H1 (cell line): ENCODE measurements around the gene PDE1C. TPM values are rescaled to one million over a fixed set of nuclear protein-coding genes. Genes with fewer than 3 reads are reported as not detected.

Experiments used
- CTCF ChIA-PET: fragments of 300-600 bp; sonication (Branson Sonifier 250); formaldehyde crosslinking; loops from one replicate; lab custom pipeline; 2021; ENCODE audit not compliant: partially characterized antibody; lab: Charles Lee
- POLR2A ChIA-PET: fragments of 300-600 bp; sonication (Branson Sonifier 250); formaldehyde crosslinking; loops from one replicate; lab custom pipeline; 2021; ENCODE audit warnings: inconsistent platforms; ENCODE audit not compliant: partially characterized antibody; lab: Charles Lee
- DNase-seq, 2 experiments: peaks; one replicate each; pipeline versions ENCODE4 v3.0.0 to v3.0.0-alpha.2; 2010 to 2022; ENCODE audit warnings: low spot score in 2 of 2, low read depth in 1 of 2, mixed read lengths in 1 of 2
- FAIRE-seq: peaks from 2 replicates; lab custom pipeline; 2011; peaks lifted over from hg19 to GRCh38; lab: Jason Lieb, UNC
- H2AFZ ChIP-seq: 2 replicates; pipeline ENCODE4 v1.8.1; 2012; ENCODE audit warnings: low read length, inconsistent platforms
- H2AK5ac ChIP-seq: 2 replicates; pipeline ENCODE4 v1.6.1; 2013; ENCODE audit warnings: low read depth, low read length
- H2BK120ac ChIP-seq: replicated peaks from 2 replicates; pipeline ENCODE3; 2013; ENCODE audit warnings: low read depth, low read length, inconsistent platforms
- H2BK12ac ChIP-seq: 2 replicates; pipeline ENCODE4 v1.6.1; 2013; ENCODE audit warnings: low read depth, low read length
- H2BK15ac ChIP-seq: 2 replicates; pipeline ENCODE4 v1.6.1; 2013; ENCODE audit warnings: low read length
- H2BK20ac ChIP-seq: 2 replicates; pipeline ENCODE4 v1.6.1; 2013; ENCODE audit warnings: low read length
- H2BK5ac ChIP-seq: 2 replicates; pipeline ENCODE4 v1.6.1; 2013; ENCODE audit warnings: low read depth, low read length
- H3K14ac ChIP-seq: 2 replicates; pipeline ENCODE4 v1.6.1; 2013; ENCODE audit warnings: inconsistent platforms; ENCODE audit not compliant: insufficient read length
- H3K18ac ChIP-seq: 2 replicates; pipeline ENCODE4 v1.6.1; 2013; ENCODE audit warnings: low read length; ENCODE audit errors: extremely low read depth
- H3K23ac ChIP-seq: 2 replicates; pipeline ENCODE4 v1.6.1; 2013; ENCODE audit warnings: inconsistent platforms; ENCODE audit not compliant: insufficient read length
- H3K23me2 ChIP-seq: 2 replicates; pipeline ENCODE4 v1.6.1; 2013; ENCODE audit warnings: low read depth, low read length
- H3K27ac ChIP-seq: 2 replicates; pipeline ENCODE4 v1.6.1; 2011; ENCODE audit warnings: low read depth, low read length, inconsistent platforms
- H3K27me3 ChIP-seq, 4 experiments: replicated peaks in 1 of 4; 1 replicate in 1 of 4; 2 replicates in 3 of 4; pipeline versions ENCODE4 v1.6.1 to v1.8.1; 2011 to 2013; ENCODE audit warnings: low read length in 3 of 4, mild to moderate bottlenecking in 3 of 4, inconsistent platforms in 2 of 4, mixed read lengths in 2 of 4, moderate library complexity in 1 of 4; ENCODE audit not compliant: control insufficient read depth in 3 of 4, insufficient read depth in 3 of 4; ENCODE audit errors: extremely low read depth in 1 of 4
- H3K36me3 ChIP-seq, 4 experiments: 2 replicates each; pipeline versions ENCODE4 v1.6.1 to v1.8.1; 2011 to 2013; ENCODE audit warnings: mild to moderate bottlenecking in 4 of 4, low read length in 3 of 4, moderate library complexity in 2 of 4, control low read depth in 1 of 4, inconsistent platforms in 1 of 4; ENCODE audit not compliant: insufficient read depth in 4 of 4, control insufficient read depth in 2 of 4
- H3K4ac ChIP-seq: replicated peaks from 2 replicates; pipeline ENCODE3; 2013; ENCODE audit warnings: low read length, low read depth, mixed read lengths, inconsistent platforms; ENCODE audit not compliant: insufficient read length
- H3K4me1 ChIP-seq, 4 experiments: replicated peaks in 1 of 4; 1 replicate in 1 of 4; 2 replicates in 3 of 4; pipeline versions ENCODE4 v1.6.1 to v1.8.1; 2011 to 2013; ENCODE audit warnings: low read length in 3 of 4, inconsistent platforms in 2 of 4, mixed read lengths in 1 of 4; ENCODE audit not compliant: insufficient read depth in 4 of 4, control insufficient read depth in 3 of 4
- H3K4me2 ChIP-seq, 2 experiments: 2 replicates each; pipeline versions ENCODE4 v1.6.1 to v1.8.1; 2011 to 2013; ENCODE audit warnings: low read depth in 2 of 2, low read length in 2 of 2, control low read depth in 1 of 2, inconsistent platforms in 1 of 2, mild to moderate bottlenecking in 1 of 2; ENCODE audit not compliant: insufficient read depth in 1 of 2
- H3K4me3 ChIP-seq, 4 experiments: fragments of 200-600, 300-600 bp in 1 of 4; sonication (generic), shearing (Covaris generic), sonication (Bioruptor Twin) in 1 of 4; 2 replicates each; pipeline versions ENCODE4 v1.5.1 to v1.8.1; 2011 to 2016; ENCODE audit warnings: low read length in 4 of 4, low read depth in 3 of 4, control low read depth in 2 of 4, inconsistent platforms in 2 of 4, mild to moderate bottlenecking in 2 of 4, mixed read lengths in 1 of 4, moderate library complexity in 1 of 4; ENCODE audit not compliant: insufficient read depth in 2 of 4; ENCODE audit errors: extremely low read depth in 1 of 4
- H3K56ac ChIP-seq: replicated peaks from 2 replicates; pipeline ENCODE3; 2013; ENCODE audit warnings: low read depth, mild to moderate bottlenecking, mixed read lengths, low read length, inconsistent platforms; ENCODE audit not compliant: insufficient read length
- H3K79me1 ChIP-seq: 2 replicates; pipeline ENCODE4 v1.6.1; 2013; ENCODE audit warnings: low read depth, low read length, control low read depth
- H3K79me2 ChIP-seq, 2 experiments: 2 replicates each; pipeline versions ENCODE4 v1.6.1 to v1.8.1; 2012 to 2013; ENCODE audit warnings: low read length in 2 of 2, mild to moderate bottlenecking in 2 of 2, inconsistent platforms in 1 of 2; ENCODE audit not compliant: insufficient read depth in 2 of 2, control insufficient read depth in 1 of 2
- H3K9ac ChIP-seq, 4 experiments: replicated peaks in 1 of 4; 1 replicate in 1 of 4; 2 replicates in 3 of 4; pipeline versions ENCODE4 v1.6.1 to v1.8.1; 2011 to 2013; ENCODE audit warnings: low read depth in 3 of 4, low read length in 3 of 4, control low read depth in 2 of 4, mild to moderate bottlenecking in 2 of 4, moderate library complexity in 2 of 4, inconsistent platforms in 1 of 4; ENCODE audit errors: extremely low read depth in 1 of 4
- H3K9me3 ChIP-seq, 2 experiments: 2 replicates each; pipeline versions ENCODE4 v1.6.1 to v1.8.1; 2012 to 2013; ENCODE audit warnings: mild to moderate bottlenecking in 2 of 2, moderate library complexity in 2 of 2, control low read depth in 1 of 2, inconsistent platforms in 1 of 2, low read depth in 1 of 2, low read length in 1 of 2, mixed read lengths in 1 of 2; ENCODE audit not compliant: insufficient read depth in 2 of 2
- H4K20me1 ChIP-seq, 2 experiments: replicated peaks in 1 of 2; 2 replicates each; pipeline versions ENCODE3 to v1.8.1; 2011 to 2013; ENCODE audit warnings: inconsistent platforms in 2 of 2, low read length in 2 of 2, mild to moderate bottlenecking in 1 of 2; ENCODE audit not compliant: insufficient read depth in 2 of 2, control insufficient read depth in 1 of 2
- H4K5ac ChIP-seq: 2 replicates; pipeline ENCODE4 v1.6.1; 2013; ENCODE audit warnings: low read length, low read depth, mixed read lengths, inconsistent platforms; ENCODE audit not compliant: insufficient read length
- H4K8ac ChIP-seq: 2 replicates; pipeline ENCODE4 v1.8.0; 2013; ENCODE audit warnings: mild to moderate bottlenecking, moderate library complexity, low read length, inconsistent platforms; ENCODE audit not compliant: insufficient read depth; ENCODE audit errors: extremely low read depth
- H4K91ac ChIP-seq: replicated peaks from 2 replicates; pipeline ENCODE3; 2013; ENCODE audit warnings: low read length, mixed read lengths, inconsistent platforms; ENCODE audit not compliant: insufficient read length
- BACH1 ChIP-seq: IDR thresholded peaks from 2 replicates; pipeline ENCODE4 v1.6.1; 2012; ENCODE audit warnings: low read length, improper control_type of control experiment
- BCL11A ChIP-seq, 2 experiments: IDR thresholded peaks; one replicate each; pipeline ENCODE4 v1.6.1; 2011; ENCODE audit warnings: low read depth in 2 of 2, low read length in 2 of 2, mild to moderate bottlenecking in 2 of 2
- MAFK ChIP-seq: IDR thresholded peaks from 2 replicates; pipeline ENCODE4 v1.6.1; 2012; ENCODE audit warnings: low read depth, mild to moderate bottlenecking, improper control_type of control experiment, low read length
- ZNF274 ChIP-seq: IDR thresholded peaks from 2 replicates; pipeline ENCODE4 v1.7.0; 2012; ENCODE audit warnings: low read length, borderline replicate concordance; ENCODE audit errors: extremely low read depth
- WGBS, 2 experiments: shearing (Covaris generic) in 1 of 2; methylation state at CpG; one replicate each; pipeline versions ENCODE4 v1.1.6 to v1.1.7; 2013 to 2015; ENCODE audit warnings: low lambda C conversion rate in 2 of 2, mixed read lengths in 2 of 2, inconsistent platforms in 1 of 2, low coverage in 1 of 2, missing lambda C conversion rate in 1 of 2; ENCODE audit not compliant: insufficient replicate concordance in 2 of 2, insufficient coverage in 1 of 2, insufficient read length in 1 of 2; ENCODE audit errors: extremely low coverage in 1 of 2, missing lambda C conversion rate in 1 of 2; 5-methylcytosine and 5-hydroxymethylcytosine counted together
- polyA plus RNA-seq, 7 experiments: library from polyadenylated mRNA; depleted of rRNA in 3 of 7; stranded (reverse) in 5 of 7; unstranded in 2 of 7; fragments of >200 nt in 5 of 7; fragments of 200-250 nt in 2 of 7; gene quantifications; 1 replicate in 5 of 7; 2 replicates in 1 of 7; 4 replicates in 1 of 7; pipeline versions ENCODE4 v1.2.1 to v1.2.3, GENCODE V29; 2011 to 2013; ENCODE audit warnings: missing spikeins in 2 of 7, mixed read lengths in 2 of 7
- total RNA-seq: library from RNA; stranded (reverse); fragmentation: NEBNext Ultra II Directional; extraction: Animal tissue kit (Norgen Biotek cat#: 25700); gene quantifications from 2 replicates; pipeline ENCODE4 v1.2.1, GENCODE V29; 2021

The PDE1C gene
- total and polyA plus RNA-seq, 2 of the 8 experiments (the other 6 are each of a cell fraction or from before 2014, with no cell fraction given), result 0.11 to 1.1 TPM

DNA sequence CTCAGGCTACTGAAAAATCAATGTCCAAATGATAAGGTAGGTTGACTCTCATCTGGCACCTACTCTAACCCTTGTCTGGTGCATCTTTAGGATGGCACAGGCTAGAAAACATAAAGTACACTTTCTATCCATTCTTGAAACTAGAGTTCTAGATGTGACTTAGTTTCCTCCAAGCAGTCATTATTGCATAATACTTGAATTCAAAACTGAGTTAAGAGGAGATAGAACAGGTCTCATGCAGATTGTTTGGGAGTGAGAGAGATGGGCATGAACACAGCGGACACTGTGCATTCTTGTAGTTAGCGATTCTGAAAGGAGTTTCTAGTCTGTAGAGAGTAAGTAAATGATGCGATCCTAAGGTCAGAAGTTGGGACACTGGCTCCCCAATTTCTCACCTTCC lies 149.2 kb downstream of the PDE1C start:
- H3K27me3 ChIP-seq, result peaks cover 0 to 1% (median 0%) of the 10 kb centered on the region in 4 experiments; a peak in 2 of 7 replicates

More for the DNA sequence above, 149.2 kb downstream of the PDE1C start:
- WGBS, 2 experiments, result 94% methylated on average over 3 of the region's 3 CpGs; no CpG with 5 or more reads in 1 of the 2 experiments
- no peaks in the 10 kb centered on the region for H4K20me1 ChIP-seq
- H3K23me2 ChIP-seq, result no peaks in the 10 kb centered on the region; the same call in 1 of the 2 replicates
- no peaks in the 10 kb centered on the region for H3K36me3 ChIP-seq
- H2BK5ac ChIP-seq, result no peak overlapping the region
- H3K4ac ChIP-seq, result no peak overlapping the region
- H2AFZ ChIP-seq, result no peak overlapping the region
- no peak overlapping the region for H3K56ac ChIP-seq
- CTCF ChIA-PET, result no interaction called here
- no peak overlapping the region for H3K9ac ChIP-seq
- no peak overlapping the region for H3K23ac ChIP-seq
- H4K8ac ChIP-seq, result no peak overlapping the region
- no peak overlapping the region for H3K4me3 ChIP-seq
- no peaks in the 10 kb centered on the region for H3K9me3 ChIP-seq
- no peak for TF ChIP-seq BCL11A (IDR thresholded peaks at IDR 0.05; ENCODE audit: low read depth in 2 of 2, low read length in 2 of 2)
- TF ChIP-seq ZNF274, result no peak
- no peak for TF ChIP-seq MAFK
- TF ChIP-seq BACH1, result no peak
- TF ChIP-seq, all 59 proteins: peak for 0
- Histone ChIP-seq H2AK5ac (no peak overlapping the region), H3K14ac (no peak overlapping the region), H3K18ac (no peak overlapping the region), H2BK20ac (no peak overlapping the region), H2BK120ac (no peak overlapping the region), H2BK15ac (no peak overlapping the region), H3K79me1 (no peaks in the 10 kb centered on the region), H3K27ac (no peak overlapping the region), H3K79me2 (no peaks in the 10 kb centered on the region), H4K5ac (no peak overlapping the region), H3K4me2 (no peak overlapping the region), H3K4me1 (no peaks in the 10 kb centered on the region), H4K91ac (no peak overlapping the region), H2BK12ac (no peak overlapping the region)
- POLR2A ChIA-PET, result no interaction called here
- no peak for DNase-seq
- FAIRE-seq, result no peak
